ENCODE results near the gene B3GALT5.

The B3GALT5 gene

DNA sequence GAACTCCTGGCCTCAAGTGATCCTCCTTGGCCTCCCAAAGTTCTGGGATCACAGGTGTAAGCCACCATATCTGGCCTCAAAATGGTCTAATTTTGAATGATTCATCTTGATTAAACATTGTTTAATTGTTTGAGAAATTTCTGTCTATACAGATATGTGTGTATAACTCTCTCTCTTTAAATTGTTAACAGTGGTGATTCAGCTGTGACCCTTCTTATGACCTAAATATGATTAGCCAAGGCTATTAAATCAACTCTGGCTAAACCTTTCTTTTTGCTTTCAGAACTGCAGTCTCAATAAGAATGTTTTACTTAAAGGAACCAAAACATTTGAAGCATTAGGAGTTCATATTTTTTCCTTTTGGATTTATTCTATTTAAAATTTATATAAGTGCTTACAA lies 19.2 kb upstream of the B3GALT5 start:
- no peak overlapping the region for H3K4me2 ChIP-seq (ENCODE audit: insufficient read depth, low read length)
- TF ChIP-seq, protein P1, sequence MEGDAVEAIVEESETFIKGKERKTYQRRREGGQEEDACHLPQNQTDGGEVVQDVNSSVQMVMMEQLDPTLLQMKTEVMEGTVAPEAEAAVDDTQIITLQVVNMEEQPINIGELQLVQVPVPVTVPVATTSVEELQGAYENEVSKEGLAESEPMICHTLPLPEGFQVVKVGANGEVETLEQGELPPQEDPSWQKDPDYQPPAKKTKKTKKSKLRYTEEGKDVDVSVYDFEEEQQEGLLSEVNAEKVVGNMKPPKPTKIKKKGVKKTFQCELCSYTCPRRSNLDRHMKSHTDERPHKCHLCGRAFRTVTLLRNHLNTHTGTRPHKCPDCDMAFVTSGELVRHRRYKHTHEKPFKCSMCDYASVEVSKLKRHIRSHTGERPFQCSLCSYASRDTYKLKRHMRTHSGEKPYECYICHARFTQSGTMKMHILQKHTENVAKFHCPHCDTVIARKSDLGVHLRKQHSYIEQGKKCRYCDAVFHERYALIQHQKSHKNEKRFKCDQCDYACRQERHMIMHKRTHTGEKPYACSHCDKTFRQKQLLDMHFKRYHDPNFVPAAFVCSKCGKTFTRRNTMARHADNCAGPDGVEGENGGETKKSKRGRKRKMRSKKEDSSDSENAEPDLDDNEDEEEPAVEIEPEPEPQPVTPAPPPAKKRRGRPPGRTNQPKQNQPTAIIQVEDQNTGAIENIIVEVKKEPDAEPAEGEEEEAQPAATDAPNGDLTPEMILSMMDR (IDR thresholded peaks at IDR 0.05; ENCODE audit: borderline replicate concordance, extremely low read depth, low read length, poor library complexity, severe bottlenecking) = no peak
- no peak for TF ChIP-seq EZH2 (IDR thresholded peaks at IDR 0.05; ENCODE audit: borderline replicate concordance, low read depth, low read length, severe bottlenecking)
- no peak overlapping the region for H3K27ac ChIP-seq (ENCODE audit: low read length)

GRCh38 chr21:39595465-39595864 lies 17.3 kb upstream of the B3GALT5 start:
- Histone ChIP-seq H2AFZ (ENCODE audit: low read depth, low read length) (no peak overlapping the region), H3K4me3 (ENCODE audit: low read depth in 1 of 2, low read length in 2 of 2) (no peak overlapping the region), H3K4me2 (ENCODE audit: insufficient read depth, low read length) (no peak overlapping the region), H3K27ac (ENCODE audit: low read length) (no peak overlapping the region), H4K20me1 (ENCODE audit: insufficient read depth, low read length) (no peaks in the 10 kb centered on the region), H3K36me3 (ENCODE audit: insufficient read depth, low read length) (no peaks in the 10 kb centered on the region), H3K4me1 (ENCODE audit: insufficient read depth, low read length) (no peaks in the 10 kb centered on the region), H3K9me3 (ENCODE audit: insufficient read depth, low read length, severe bottlenecking) (no peaks in the 10 kb centered on the region), H3K79me2 (ENCODE audit: insufficient read depth, low read length) (no peaks in the 10 kb centered on the region), H3K9ac (ENCODE audit: low read depth, low read length) (no peak overlapping the region), H3K27me3 (ENCODE audit: insufficient read depth, low read length, poor library complexity) (peaks cover 11% of the 10 kb centered on the region)
- no peak for TF ChIP-seq EZH2 (IDR thresholded peaks at IDR 0.05; ENCODE audit: borderline replicate concordance, low read depth, low read length, severe bottlenecking)
- TF ChIP-seq, protein P1 (IDR thresholded peaks at IDR 0.05; ENCODE audit: borderline replicate concordance, extremely low read depth, low read length, poor library complexity, severe bottlenecking) = no peak
- DNase-seq (no peak), ATAC-seq (ENCODE audit: insufficient read depth, low read depth) (no peak)

More for the DNA sequence above, 19.2 kb upstream of the B3GALT5 start:
- no peak for ATAC-seq (ENCODE audit: insufficient read depth, low read depth)
- Histone ChIP-seq H2AFZ (ENCODE audit: low read depth, low read length) (no peak overlapping the region), H3K9me3 (ENCODE audit: insufficient read depth, low read length, severe bottlenecking) (no peaks in the 10 kb centered on the region), H3K9ac (ENCODE audit: low read depth, low read length) (no peak overlapping the region), H3K79me2 (ENCODE audit: insufficient read depth, low read length) (no peaks in the 10 kb centered on the region), H3K4me3 (ENCODE audit: low read depth in 1 of 2, low read length in 2 of 2) (no peak overlapping the region), H3K4me1 (ENCODE audit: insufficient read depth, low read length) (no peaks in the 10 kb centered on the region), H4K20me1 (ENCODE audit: insufficient read depth, low read length) (no peaks in the 10 kb centered on the region), H3K27me3 (ENCODE audit: insufficient read depth, low read length, poor library complexity) (peaks cover 4% of the 10 kb centered on the region), H3K36me3 (ENCODE audit: insufficient read depth, low read length) (no peaks in the 10 kb centered on the region)
- DNase-seq = no peak

- Histone ChIP-seq H3K9me3 (ENCODE audit: insufficient read depth, low read length, severe bottlenecking) (no peaks in the 10 kb centered on the region), H3K36me3 (ENCODE audit: insufficient read depth, low read length) (no peaks in the 10 kb centered on the region), H3K79me2 (ENCODE audit: insufficient read depth, low read length) (no peaks in the 10 kb centered on the region), H3K4me2 (ENCODE audit: insufficient read depth, low read length) (no peak overlapping the region), H2AFZ (ENCODE audit: low read depth, low read length) (no peak overlapping the region), H3K4me3 (ENCODE audit: low read depth in 1 of 2, low read length in 2 of 2) (no peak overlapping the region), H4K20me1 (ENCODE audit: insufficient read depth, low read length) (no peaks in the 10 kb centered on the region), H3K27me3 (ENCODE audit: insufficient read depth, low read length, poor library complexity) (peaks cover 11% of the 10 kb centered on the region), H3K4me1 (ENCODE audit: insufficient read depth, low read length) (no peaks in the 10 kb centered on the region), H3K9ac (ENCODE audit: low read depth, low read length) (no peak overlapping the region), H3K27ac (ENCODE audit: low read length) (no peak overlapping the region)
- TF ChIP-seq, protein P1 (IDR thresholded peaks at IDR 0.05; ENCODE audit: borderline replicate concordance, extremely low read depth, low read length, poor library complexity, severe bottlenecking) = no peak
- TF ChIP-seq EZH2 (IDR thresholded peaks at IDR 0.05; ENCODE audit: borderline replicate concordance, low read depth, low read length, severe bottlenecking) = no peak
- DNase-seq (no peak), ATAC-seq (ENCODE audit: insufficient read depth, low read depth) (no peak)
Observed at GRCh38 chr21:39597595-39597994, 15.1 kb upstream of the B3GALT5 start.

Measured in DND-41 (cell line).